ENCODE results near the gene BRI3. TPM values are rescaled to one million over a fixed set of nuclear protein-coding genes. Genes with fewer than 3 reads are reported as not detected.

BRI3 gene
- total RNA-seq, 6 experiments from 2014 or later, result 34.7 to 160 (median 137) TPM

GRCh38 chr7:98234429-98235147, 46.9 kb upstream of the BRI3 start:
- Histone ChIP-seq H3K4me3 (no peak overlapping the region), H3K27ac (no peak overlapping the region), H3K36me3 (peaks cover 0 to 3% (median 0%) of the 10 kb centered on the region in 4 donors), H3K9me3 (no peaks in the 10 kb centered on the region), H3K27me3 (no peaks in the 10 kb centered on the region), H3K4me1 (no peaks in the 10 kb centered on the region)
- no peak for ATAC-seq
- WGBS (ENCODE audit: insufficient coverage, low coverage, low lambda C conversion rate, missing lambda C conversion rate), result 93% methylated on average over 9 of the region's 10 CpGs
- TF ChIP-seq CTCF (IDR thresholded peaks at IDR 0.05), result no peak
- no peak for TF ChIP-seq POLR2A (IDR thresholded peaks at IDR 0.05)
- intact Hi-C loops (cut with DNase I), result no loop called here
- DNase-seq, result no peak

GRCh38 chr7:98235901-98236300, 45.6 kb upstream of the BRI3 start:
- intact Hi-C loops (cut with DNase I), result no loop called here
- ATAC-seq, result no peak
- H3K27ac ChIP-seq, result no peak overlapping the region
- H3K36me3 ChIP-seq, result peaks cover 0 to 8% (median 0%) of the 10 kb centered on the region in 4 donors
- WGBS (ENCODE audit: insufficient coverage, low coverage, low lambda C conversion rate, missing lambda C conversion rate), result 80% methylated on average over 3 of the region's 11 CpGs
- no peak overlapping the region for H3K4me3 ChIP-seq
- H3K27me3 ChIP-seq, result no peaks in the 10 kb centered on the region
- no peaks in the 10 kb centered on the region for H3K4me1 ChIP-seq
- peak in 1 of 3 donors; percentile 40 for DNase-seq
- TF ChIP-seq CTCF (IDR thresholded peaks at IDR 0.05) (no peak), POLR2A (IDR thresholded peaks at IDR 0.05) (no peak)
- no peaks in the 10 kb centered on the region for H3K9me3 ChIP-seq

GRCh38 chr7:98236355-98237185, 44.9 kb upstream of the BRI3 start:
- 92% methylated on average over 7 of the region's 25 CpGs for WGBS (ENCODE audit: insufficient coverage, low coverage, low lambda C conversion rate, missing lambda C conversion rate)
- intact Hi-C loops (cut with DNase I), result no loop called here
- Histone ChIP-seq H3K4me1 (no peaks in the 10 kb centered on the region), H3K36me3 (peaks cover 0 to 10% (median 0%) of the 10 kb centered on the region in 4 donors), H3K9me3 (no peaks in the 10 kb centered on the region), H3K27me3 (no peaks in the 10 kb centered on the region), H3K4me3 (no peak overlapping the region), H3K27ac (no peak overlapping the region)
- TF ChIP-seq POLR2A (IDR thresholded peaks at IDR 0.05) (no peak), CTCF (IDR thresholded peaks at IDR 0.05) (no peak)
- DNase-seq, result peak in 1 of 3 donors; percentile 42
- ATAC-seq, result no peak

GRCh38 chr7:98238076-98238475, 43.4 kb upstream of the BRI3 start:
- intact Hi-C loops (cut with DNase I), result no loop called here
- peaks cover 0 to 10% (median 0%) of the 10 kb centered on the region in 4 donors for H3K36me3 ChIP-seq

GRCh38 chr7:98238976-98239375, 42.5 kb upstream of the BRI3 start:
- no peak for ATAC-seq
- intact Hi-C loops (cut with DNase I), result no loop called here
- H3K9me3 ChIP-seq, result no peaks in the 10 kb centered on the region
- no peak overlapping the region for H3K4me3 ChIP-seq
- H3K4me1 ChIP-seq, result no peaks in the 10 kb centered on the region
- TF ChIP-seq POLR2A (IDR thresholded peaks at IDR 0.05), result no peak
- no peak for TF ChIP-seq CTCF (IDR thresholded peaks at IDR 0.05)
- DNase-seq, result no peak
- H3K36me3 ChIP-seq, result peaks cover 0 to 10% (median 0%) of the 10 kb centered on the region in 4 donors
- no peaks in the 10 kb centered on the region for H3K27me3 ChIP-seq
- H3K27ac ChIP-seq, result no peak overlapping the region
- 65% methylated on average over 2 of the region's 9 CpGs for WGBS (ENCODE audit: insufficient coverage, low coverage, low lambda C conversion rate, missing lambda C conversion rate)

More at GRCh38 chr7:98238076-98238475, 43.4 kb upstream of the BRI3 start:
- DNase-seq (no peak), ATAC-seq (no peak)
- H3K4me3 ChIP-seq, result no peak overlapping the region
- H3K9me3 ChIP-seq, result no peaks in the 10 kb centered on the region
- H3K4me1 ChIP-seq, result no peaks in the 10 kb centered on the region
- no peak overlapping the region for H3K27ac ChIP-seq
- TF ChIP-seq POLR2A (IDR thresholded peaks at IDR 0.05), result no peak
- H3K27me3 ChIP-seq, result no peaks in the 10 kb centered on the region
- WGBS (ENCODE audit: insufficient coverage, low coverage, low lambda C conversion rate, missing lambda C conversion rate), result 80% methylated on average over 1 of the region's 4 CpGs
